IPS-NIHi11 (cell line): ENCODE results near the gene LRWD1.

Experiments used
- DNase-seq: peaks from one replicate; pipeline ENCODE4 v3.0.0; 2012; ENCODE audit warnings: mixed read lengths, low spot score

LRWD1 gene

DNA sequence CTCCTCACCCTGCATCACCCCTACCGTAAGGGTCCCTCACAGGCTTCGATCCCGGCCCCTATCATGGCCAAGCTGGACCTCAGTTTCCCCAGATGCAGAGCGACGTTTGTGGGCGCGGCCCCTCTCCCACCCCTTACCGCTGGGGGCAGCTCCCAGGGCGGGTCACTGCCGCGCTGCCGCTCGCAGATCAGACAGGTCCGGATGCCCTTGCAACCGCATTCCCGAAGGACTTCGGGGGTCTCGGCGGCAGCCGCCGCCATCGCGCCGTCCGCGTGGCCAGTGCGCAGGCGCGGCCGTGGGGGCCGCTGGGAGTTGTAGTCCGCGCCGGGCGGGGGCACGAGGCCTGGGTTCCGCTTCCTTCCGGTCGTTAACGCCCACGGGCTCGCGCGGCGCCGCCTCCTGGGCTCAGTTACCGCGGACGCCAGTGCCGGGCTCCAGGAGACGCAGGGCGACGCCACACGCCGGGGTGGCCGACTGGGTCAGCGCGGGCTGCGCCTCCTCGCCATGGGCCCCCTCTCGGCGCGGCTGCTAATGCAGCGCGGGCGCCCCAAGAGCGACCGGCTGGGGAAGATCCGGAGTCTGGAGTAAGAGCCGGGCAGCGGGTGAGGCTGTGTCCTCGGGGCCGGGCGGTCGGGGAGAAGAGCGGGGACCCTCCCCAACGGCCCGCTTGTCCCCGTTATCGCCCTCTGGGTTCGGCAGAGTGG lies at the start of gene LRWD1, which contains the start of gene ALKBH4:
Gene LRWD1 (plus strand): TSS at position 408 of the 704 bp plus-strand sequence. CDS start 97 bp downstream, at position 505.
Gene ALKBH4 (minus strand): TSS at position 287 of the 704 bp plus-strand sequence. CDS start 27 bp downstream, at position 260.
- peak; percentile 100 for DNase-seq

DNA sequence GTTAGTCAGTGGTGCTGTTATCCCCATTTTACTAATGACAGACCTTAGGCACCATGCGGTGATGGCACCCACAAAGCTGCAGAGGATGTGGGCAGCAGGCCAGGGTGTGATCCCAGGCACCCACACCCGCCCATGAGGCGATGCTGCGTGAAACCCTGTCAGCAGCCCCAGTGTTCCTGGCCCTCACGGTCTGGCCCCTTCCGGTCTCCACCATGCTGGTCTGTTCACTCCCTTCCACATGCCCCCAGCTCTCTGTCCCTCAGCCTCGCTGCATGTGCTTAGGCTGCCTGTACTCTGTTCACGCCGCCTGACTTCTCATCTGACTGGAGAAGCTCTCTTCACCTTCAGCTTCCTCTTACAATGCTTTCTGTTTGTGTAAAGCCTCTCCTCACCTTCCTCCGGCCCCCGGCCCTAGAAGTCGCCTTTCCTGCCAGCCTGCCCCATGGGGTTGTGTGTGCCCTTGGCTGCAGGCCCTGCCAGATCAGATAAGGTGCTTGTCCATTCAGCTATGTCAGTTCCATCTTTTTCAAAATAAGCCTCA lies 49.0 kb upstream of the LRWD1 start:
- no peak for DNase-seq

DNA sequence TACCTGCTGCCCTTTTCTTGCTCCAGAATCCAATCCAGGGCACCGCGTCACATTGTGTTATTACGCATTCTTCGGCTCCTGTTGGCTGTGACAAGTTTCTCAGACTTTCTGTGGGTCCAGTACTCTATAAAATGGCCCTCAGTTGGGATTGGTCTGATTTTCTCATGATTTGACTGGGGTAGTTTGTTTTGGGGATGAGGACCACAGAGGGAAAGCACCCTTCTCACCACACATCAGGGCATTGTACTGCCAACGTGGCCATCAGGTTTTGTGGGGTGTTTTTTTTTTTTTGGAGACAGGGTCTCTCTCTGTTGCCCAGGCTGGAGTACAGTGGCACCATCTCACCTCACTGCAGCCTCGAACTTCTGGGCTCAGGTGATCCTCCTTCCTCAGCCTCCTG lies 48.4 kb upstream of the LRWD1 start:
- no peak for DNase-seq

DNA sequence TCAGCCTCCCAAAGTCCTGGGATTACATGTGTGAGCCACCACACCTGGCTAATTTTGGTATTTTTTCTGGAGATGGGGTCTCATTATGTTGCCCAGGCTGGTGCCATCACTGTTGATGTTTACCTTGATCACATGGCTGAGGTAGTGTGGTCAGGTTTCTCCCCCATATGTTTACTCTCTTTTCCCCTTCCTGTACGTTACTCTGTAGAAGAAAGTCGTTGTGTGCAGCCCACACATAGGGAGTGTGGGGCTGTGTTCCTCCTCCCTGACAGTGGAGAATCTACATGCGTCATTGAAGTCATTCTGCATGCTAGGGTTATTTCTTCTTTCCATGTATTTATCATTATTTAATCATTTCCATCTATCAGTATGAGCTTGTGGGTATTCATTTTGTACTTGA lies 47.7 kb upstream of the LRWD1 start:
- no peak for DNase-seq

DNA sequence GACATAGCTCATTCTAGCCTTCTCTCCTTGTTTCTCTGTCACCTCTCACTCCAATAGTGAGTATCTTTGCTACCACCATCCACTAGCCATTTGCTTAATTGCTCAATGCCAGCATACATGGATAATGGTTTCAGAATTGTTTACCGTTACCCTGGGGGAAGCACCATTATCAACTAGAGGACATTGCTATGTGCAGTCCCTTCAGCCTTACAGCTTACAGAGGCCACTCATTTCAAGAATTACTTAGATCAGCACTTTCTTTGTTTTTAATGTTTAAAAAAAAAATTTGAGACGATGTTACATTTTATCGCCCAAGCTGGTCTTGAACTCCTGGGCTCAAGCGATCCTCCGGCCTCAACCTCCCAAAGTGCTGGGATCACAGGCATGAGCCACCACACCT lies 46.2 kb upstream of the LRWD1 start:
- DNase-seq = no peak

DNA sequence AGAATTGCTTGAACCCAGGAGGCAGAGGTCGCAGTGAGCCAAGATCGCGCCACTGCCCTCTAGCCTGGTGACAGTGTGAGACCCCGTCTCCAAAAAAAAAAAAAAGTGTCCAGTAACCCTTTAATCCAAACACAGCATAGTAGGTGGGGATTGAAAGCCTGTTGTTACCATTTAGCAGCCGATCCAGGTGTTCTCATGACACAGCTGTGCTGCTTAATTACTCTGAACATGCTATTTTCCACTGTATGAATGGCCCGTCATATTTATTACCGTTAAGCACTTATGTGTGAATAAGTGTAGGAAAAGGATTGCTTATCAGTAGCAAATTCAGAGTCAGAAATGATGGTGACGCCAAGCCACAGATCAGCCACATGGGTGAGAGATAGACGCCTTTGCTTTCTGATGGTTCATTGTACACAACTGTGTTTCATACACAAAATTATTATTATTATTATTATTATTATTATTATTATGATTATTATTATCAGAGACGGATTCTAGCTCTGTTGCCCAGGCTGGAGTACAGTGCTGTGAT lies 43.0 kb upstream of the LRWD1 start:
- no peak for DNase-seq

- DNase-seq = no peak
These were observed 40.6 kb upstream of the LRWD1 start for GRCh38 chr7:102424129-102424551.

GRCh38 chr7:102424787-102425218 lies 40.0 kb upstream of the LRWD1 start:
- DNase-seq = no peak

GRCh38 chr7:102425639-102426267 lies 39.0 kb upstream of the LRWD1 start:
- DNase-seq = peak; percentile 50

GRCh38 chr7:102426268-102427018 lies 38.3 kb upstream of the LRWD1 start:
- DNase-seq = no peak

DNA sequence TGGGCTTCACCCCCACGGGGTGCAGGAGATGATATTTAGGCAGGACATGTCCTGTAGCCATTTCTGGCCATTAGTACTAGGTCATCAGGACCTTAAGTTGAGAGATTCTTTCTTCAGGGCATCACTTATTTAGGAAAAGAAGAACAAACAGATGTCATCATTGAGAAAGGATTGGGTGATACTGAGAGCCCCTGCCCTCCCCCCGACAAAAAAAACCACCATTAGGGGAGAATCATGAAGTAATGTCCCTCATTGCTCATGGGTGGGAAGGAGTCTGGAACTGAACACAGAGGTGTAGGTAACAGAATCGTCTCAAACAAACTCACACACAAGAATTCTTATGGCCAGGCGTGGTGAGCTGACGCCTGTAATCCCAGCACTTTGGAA lies 37.8 kb upstream of the LRWD1 start:
- DNase-seq = no peak

DNA sequence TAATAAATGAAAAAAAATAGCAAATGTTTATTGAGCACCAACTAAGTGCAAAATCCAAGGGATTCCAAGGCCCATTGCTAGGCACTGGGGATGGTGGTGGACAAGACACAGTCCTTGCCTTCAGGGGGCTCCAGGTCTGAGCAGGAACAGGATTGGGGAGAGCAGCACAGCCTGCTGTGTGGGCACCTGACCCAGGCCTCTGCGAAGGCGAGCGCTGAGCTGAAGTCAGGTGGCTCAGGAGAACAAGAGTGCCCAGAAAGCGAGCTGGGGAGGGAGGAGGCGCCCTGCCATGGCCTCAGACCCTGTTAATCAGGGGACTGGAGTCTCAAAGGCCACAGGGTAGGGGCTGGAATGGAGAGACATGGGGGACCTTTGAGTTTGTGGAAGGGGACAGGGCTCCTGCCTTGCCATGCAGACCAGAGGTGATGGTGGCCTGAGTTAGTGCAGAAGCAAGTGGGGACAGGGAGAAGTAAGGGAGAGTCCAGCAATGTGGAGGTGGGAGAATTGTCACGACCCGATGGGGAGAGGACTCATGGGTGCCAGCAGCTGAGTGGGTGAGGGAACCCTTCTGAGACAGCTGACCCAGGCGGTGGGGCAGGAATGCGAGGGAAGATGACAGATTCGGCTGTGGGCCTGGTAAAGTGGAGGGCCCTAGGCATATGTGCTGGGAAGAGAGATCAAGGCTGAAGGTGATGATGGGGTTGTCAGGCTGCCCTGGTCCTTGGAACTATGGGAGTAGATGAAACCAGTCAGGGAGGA lies 35.5 kb upstream of the LRWD1 start:
- no peak for DNase-seq

DNA sequence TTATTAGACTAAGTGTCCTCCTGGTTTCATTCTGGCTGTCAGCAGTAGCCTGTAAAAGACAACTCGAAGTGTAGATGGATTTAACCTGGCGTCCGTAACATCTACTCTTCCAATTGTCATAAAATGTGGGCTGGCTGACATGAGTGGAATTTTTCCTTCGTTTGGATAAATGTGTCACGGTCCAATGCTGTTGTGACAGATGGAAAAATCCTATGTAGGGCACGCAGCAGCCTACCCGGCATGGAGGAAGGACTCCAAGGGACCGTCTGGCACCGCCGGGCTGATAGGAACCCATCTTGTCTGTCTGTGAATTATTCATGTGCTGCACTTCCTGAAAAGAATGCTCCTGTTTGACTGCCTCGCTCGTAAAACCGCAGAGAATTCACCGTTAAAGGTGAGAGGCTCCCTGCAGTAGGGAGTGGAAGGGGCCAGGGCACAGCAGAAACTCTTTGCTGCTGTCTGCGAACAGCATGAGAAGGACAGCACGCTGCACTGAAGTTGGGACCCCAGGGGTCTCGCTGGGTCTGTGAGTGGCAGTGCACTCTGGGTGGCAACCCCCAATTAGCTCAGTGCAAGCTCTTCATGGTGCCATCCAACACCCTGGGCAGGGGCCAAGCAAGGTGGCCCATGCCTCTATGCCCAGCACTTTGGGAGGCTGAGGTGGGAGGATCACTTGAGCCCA lies 33.0 kb upstream of the LRWD1 start:
- DNase-seq = no peak

DNA sequence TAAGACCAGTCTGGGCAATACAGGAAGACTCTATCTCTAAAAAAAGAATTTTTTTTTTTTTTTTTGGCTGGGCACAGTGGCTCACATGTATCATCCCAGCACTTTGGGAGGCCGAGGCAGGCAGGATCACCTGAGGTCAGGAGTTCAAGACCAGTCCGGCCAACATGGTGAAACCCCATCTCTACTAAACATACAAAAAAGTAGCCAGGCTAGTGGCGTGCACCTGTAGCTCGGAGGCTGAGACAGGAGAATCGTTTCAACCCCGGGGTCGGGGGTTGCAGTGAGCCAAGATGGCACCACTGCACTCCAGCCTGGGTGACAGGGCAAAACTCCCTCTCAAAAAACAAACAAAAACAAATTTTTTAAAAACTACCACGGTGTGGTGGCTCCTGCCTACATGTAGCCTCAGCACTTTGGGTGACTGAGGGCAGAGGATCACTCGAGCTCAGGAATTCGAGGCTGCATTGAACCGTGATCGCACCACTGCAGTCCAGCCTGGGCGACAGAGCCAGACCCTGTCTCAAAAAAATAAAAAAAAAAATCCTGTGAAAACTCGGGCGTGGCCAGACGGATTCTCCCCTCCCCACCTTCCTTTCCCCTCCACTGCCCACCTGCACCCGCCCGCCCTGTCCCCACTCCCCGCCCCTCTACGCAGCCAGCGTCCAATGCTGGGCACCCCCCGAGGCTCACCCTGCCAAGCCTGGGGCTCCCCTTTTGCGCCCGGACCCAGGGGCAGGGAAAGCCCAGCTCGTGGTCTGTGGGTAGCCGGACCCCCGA lies 32.2 kb upstream of the LRWD1 start:
- DNase-seq = no peak

- DNase-seq = peak; percentile 96
These were observed 31.4 kb upstream of the LRWD1 start, which contains the start of gene ORAI2 for GRCh38 chr7:102433219-102434038. ORAI2 (plus strand) TSS chr7:102433575; CDS start chr7:102438957, 5,382 bp downstream.

DNA sequence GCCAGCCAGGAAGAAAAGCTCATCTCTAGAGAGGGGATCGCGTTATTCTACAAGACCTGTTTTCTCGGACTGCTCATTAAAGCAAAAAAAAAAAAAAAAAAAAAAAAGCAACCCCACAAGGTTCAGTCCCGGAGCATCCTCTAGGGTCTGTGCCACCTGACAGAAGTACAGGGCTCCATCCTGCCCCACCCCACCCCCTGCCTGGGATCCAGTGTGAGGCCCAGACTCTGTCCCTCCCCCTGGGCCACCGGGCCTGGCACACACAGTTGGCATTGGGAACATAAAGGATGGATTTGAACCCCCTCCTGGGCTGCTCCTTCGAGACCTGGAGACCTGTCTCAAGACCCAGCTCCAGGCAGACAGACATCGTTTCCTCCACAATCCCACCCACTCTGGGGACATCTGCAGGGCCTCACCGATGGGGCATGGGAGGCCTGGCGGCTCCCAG lies 30.7 kb upstream of the LRWD1 start:
- no peak for DNase-seq

- no peak for DNase-seq
These were observed 28.7 kb upstream of the LRWD1 start for GRCh38 chr7:102436118-102436517.

GRCh38 chr7:102439963-102440795 lies 24.6 kb upstream of the LRWD1 start:
- peak; percentile 65 for DNase-seq
